SK-N-SH treated with all-trans-retinoic acid at 6 μM for 48 hours (cell line): ENCODE data around the gene OR7G1.

ENCODE experiments used
- PATZ1 ChIP-seq: fragments of 250-450 bp; sonication (Bioruptor Pico); IDR thresholded peaks from 2 replicates; pipeline ENCODE4 v1.8.0; 2020; ENCODE audit warnings: mild to moderate bottlenecking, moderate library complexity, borderline replicate concordance
- PPARA ChIP-seq: fragments of 250-450 bp; sonication (Bioruptor Pico); IDR thresholded peaks from 2 replicates; pipeline ENCODE4 v1.5.0; 2020; ENCODE audit warnings: mild to moderate bottlenecking, borderline replicate concordance
- TSHZ2 ChIP-seq: fragments of 250-450 bp; sonication (Bioruptor Pico); IDR thresholded peaks from 2 replicates; pipeline ENCODE4 v1.5.0; 2020; ENCODE audit warnings: mild to moderate bottlenecking, moderate library complexity
- ZC3H10 ChIP-seq: fragments of 250-450 bp; sonication (Bioruptor Pico); IDR thresholded peaks from 2 replicates; pipeline ENCODE4 v1.5.1; 2021; ENCODE audit warnings: mild to moderate bottlenecking, moderate library complexity
- ZNF8 ChIP-seq: fragments of 450-650 bp; formaldehyde crosslinking; IDR thresholded peaks from 2 replicates; pipeline ENCODE4 v1.5.0; 2020; ENCODE audit warnings: mild to moderate bottlenecking, moderate library complexity

GRCh38 chr19:9109959-9110358 is 5.6 kb downstream of the OR7G1 start:
- TF ChIP-seq PPARA (CRISPR knock-in tag) = no peak
- no peak for TF ChIP-seq TSHZ2 (CRISPR knock-in tag)
- no peak for TF ChIP-seq ZC3H10 (CRISPR knock-in tag)
- TF ChIP-seq PATZ1 = no peak
- no peak for TF ChIP-seq ZNF8 (CRISPR knock-in tag)
